GM20000 (cell line): ENCODE data around the gene FLNB.

ENCODE experiments used
- DNase-seq: peaks from one replicate; pipeline ENCODE4 v3.0.0; 2012; ENCODE audit warnings: low spot score
- TF ChIP-seq, protein P1 (sequence below): IDR thresholded peaks from 2 replicates; pipeline ENCODE4 v1.5.1; 2012; ENCODE audit warnings: mild to moderate bottlenecking, control low read depth; ENCODE audit errors: extremely low read depth, missing control alignments

The FLNB gene

DNA sequence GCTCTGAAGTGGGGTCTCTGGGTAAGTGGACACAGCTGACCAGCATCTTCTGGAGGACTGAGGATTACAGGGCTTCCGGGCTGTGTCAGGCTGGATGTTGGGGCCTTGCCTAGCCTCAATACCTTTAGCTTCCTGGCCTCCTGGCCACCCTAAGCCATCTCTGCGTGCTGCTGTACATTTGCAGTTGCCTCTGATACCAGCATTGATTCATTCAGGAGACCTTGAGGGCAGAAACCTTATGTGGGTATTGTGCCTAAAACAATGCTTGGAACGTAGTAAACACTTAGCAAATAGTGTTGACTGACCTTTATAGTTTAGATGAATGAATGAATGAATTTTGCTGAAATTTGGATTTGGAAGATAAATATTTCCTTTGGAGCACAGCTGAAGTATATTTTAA lies 97.0 kb downstream of the FLNB start:
- TF ChIP-seq, protein P1, sequence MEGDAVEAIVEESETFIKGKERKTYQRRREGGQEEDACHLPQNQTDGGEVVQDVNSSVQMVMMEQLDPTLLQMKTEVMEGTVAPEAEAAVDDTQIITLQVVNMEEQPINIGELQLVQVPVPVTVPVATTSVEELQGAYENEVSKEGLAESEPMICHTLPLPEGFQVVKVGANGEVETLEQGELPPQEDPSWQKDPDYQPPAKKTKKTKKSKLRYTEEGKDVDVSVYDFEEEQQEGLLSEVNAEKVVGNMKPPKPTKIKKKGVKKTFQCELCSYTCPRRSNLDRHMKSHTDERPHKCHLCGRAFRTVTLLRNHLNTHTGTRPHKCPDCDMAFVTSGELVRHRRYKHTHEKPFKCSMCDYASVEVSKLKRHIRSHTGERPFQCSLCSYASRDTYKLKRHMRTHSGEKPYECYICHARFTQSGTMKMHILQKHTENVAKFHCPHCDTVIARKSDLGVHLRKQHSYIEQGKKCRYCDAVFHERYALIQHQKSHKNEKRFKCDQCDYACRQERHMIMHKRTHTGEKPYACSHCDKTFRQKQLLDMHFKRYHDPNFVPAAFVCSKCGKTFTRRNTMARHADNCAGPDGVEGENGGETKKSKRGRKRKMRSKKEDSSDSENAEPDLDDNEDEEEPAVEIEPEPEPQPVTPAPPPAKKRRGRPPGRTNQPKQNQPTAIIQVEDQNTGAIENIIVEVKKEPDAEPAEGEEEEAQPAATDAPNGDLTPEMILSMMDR = no peak
- no peak for DNase-seq

DNA sequence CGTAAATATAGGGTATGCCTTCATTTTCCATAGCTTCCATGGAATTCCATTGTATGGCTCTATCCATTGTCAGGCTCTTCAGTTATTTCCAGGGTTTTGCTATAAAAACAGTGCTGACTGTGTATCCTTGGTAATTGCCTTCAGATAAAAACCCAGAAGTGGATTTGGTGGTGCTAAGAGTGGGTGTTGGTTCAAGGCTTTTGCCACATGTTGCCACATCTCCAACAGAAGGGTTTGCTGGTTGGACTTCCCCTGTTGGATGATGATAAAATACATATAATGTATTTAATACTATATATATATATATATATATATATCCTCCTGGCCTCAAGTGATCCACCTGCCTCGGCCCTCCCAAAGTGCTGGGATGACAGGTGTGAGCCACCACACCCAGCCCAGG lies 97.8 kb downstream of the FLNB start:
- no peak for DNase-seq
- TF ChIP-seq, protein P1 = no peak

DNA sequence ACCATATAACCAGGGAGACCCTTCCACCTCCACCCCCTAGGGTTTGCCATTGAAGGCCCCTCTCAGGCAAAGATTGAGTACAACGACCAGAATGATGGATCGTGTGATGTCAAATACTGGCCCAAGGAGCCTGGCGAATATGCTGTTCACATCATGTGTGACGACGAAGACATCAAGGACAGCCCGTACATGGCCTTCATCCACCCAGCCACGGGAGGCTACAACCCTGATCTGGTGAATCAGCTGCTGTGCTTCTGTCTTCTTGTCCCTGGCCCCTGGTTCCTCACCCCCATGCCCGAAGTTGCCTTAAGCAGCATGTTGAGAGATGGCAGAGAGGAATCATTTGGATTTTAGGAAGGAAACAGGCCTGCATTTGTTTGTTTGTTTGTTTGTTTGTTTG lies 98.4 kb downstream of the FLNB start:
- no peak for DNase-seq
- TF ChIP-seq, protein P1 = no peak

DNA sequence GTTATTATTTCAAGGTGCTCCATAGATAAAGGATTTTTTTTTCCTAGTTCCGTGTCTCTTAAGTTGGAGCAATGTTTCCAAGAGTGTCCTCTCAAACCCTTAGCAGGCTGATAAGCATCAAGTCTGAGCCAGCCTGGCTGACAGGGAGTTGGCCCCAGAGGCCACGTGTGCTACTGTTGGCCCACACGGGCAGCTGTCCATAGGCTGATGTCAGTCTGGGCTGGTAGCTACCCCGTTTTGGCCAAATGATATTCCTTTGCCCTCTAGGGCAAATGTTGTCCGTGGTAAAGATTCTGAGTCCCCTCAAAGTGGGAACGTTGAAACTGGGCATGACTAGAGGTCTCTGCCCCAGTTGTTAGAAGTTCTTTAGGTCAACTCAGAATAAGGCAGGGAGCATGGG lies 99.4 kb downstream of the FLNB start:
- no peak for DNase-seq
- TF ChIP-seq, protein P1 = no peak

DNA sequence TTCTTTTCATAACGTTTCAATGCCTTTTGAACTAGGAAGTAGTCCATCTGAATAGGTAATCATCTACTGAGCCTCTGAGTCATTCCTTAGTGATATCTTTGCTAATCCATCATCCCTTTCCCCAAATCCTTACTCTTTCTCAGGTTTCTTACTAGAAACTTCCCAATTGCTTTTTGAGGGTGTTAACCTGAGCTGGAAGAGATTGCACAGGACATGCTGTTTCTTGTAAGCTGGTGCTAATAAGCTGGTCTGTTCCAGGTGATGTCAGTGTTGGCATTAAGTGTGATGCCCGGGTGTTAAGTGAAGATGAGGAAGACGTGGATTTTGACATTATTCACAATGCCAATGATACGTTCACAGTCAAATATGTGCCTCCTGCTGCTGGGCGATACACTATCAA lies 101.5 kb downstream of the FLNB start:
- TF ChIP-seq, protein P1 = no peak
- no peak for DNase-seq

DNA sequence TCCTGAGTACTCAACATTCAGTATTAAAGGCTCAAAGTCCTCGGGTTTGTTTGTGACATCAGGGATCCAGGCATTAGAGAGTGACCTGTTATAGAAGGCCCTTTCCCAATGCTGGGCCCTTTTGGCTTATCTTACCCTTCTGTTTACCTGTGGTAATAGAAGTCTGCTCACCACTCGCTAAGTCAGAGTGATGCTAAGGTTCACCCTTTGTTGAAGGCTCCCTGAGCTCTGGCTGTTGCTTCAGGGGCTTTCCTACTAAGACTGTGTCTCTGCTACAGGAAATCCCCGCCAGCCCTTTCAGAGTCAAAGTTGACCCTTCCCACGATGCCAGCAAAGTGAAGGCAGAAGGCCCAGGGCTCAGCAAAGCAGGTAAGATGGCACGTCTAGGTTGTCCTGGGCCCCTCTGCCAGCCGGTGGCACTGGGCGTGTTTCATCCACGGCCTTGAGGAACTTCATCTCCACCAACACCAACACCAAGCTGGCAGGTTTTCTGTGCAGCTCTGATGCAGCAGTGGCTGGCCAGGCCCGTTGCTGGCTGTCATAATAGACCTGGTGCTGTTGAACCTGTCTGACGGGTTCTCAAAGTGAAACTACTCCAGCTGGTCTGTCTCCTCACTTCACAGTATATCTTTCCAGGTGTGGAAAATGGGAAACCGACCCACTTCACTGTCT lies 103.4 kb downstream of the FLNB start:
- TF ChIP-seq, protein P1 = no peak
- DNase-seq = peak; percentile 72

DNA sequence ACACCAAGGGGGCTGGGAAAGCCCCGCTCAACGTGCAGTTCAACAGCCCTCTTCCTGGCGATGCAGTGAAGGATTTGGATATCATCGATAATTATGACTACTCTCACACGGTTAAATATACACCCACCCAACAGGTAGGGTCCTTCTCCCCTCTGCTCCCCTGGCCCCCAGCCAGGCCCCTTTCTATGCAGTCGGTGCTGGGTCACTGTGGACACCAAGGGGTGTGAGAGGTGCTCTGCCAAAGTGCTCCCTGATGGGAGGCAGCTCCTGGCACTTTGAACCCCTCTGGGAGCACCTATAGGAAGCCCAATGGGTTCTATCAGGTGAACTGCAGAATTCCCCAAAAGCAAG lies 103.9 kb downstream of the FLNB start:
- no peak for DNase-seq
- TF ChIP-seq, protein P1 = no peak
